ENCODE results near the gene DNAH1. TPM values are rescaled to one million over a fixed set of nuclear protein-coding genes. Genes with fewer than 3 reads are reported as not detected.
A peak's percentile ranks its signal among the peaks of the same experiment; 100 is the strongest.

The DNAH1 gene
- total RNA-seq, 2 donors from 2014 or later: 24.3 to 35.4 TPM

DNA sequence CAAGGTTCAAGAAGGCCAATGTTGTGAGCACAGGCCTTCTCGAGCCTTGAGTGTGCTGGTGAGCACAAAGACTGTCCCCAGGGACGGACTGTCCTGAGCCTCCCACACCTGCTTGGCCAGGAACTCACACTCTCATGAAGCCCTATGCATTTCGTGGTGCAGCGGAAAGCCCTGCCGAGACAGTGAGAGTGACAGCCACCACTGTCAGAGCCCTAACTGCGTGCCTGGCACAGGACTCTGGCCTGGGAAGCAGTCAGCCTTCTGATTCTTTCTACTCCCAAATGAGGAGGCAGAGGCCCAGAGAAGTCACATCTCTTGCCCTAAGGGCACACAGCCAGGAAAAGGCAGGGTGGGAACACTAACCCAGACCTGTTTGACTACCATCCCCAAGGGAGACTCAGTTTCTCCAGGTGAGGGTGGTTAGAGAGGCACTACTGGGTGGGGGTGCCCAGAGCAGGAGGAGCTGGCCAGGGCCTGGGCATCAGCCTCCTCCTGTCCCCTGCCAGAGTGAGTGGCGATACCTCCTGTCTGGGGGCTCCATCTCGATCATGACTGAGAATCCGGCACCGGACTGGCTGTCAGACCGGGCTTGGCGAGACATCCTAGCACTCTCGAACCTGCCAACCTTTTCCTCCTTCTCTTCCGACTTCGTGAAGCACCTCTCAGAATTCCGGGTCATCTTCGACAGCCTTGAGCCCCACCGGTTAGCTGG lies 78.0 kb downstream of the DNAH1 start:
- Mint-ChIP-seq H3K27ac (no peak overlapping the region), H3K9me3 (no peaks in the 10 kb centered on the region), H3K36me3 (no peaks in the 10 kb centered on the region), H3K4me1 (ENCODE audit: low read depth in 2 of 2) (no peaks in the 10 kb centered on the region), H3K4me3 (no peak overlapping the region), H3K27me3 (no peaks in the 10 kb centered on the region)
- ATAC-seq (no peak), DNase-seq (ENCODE audit: low spot score) (peak; percentile 49)

DNA sequence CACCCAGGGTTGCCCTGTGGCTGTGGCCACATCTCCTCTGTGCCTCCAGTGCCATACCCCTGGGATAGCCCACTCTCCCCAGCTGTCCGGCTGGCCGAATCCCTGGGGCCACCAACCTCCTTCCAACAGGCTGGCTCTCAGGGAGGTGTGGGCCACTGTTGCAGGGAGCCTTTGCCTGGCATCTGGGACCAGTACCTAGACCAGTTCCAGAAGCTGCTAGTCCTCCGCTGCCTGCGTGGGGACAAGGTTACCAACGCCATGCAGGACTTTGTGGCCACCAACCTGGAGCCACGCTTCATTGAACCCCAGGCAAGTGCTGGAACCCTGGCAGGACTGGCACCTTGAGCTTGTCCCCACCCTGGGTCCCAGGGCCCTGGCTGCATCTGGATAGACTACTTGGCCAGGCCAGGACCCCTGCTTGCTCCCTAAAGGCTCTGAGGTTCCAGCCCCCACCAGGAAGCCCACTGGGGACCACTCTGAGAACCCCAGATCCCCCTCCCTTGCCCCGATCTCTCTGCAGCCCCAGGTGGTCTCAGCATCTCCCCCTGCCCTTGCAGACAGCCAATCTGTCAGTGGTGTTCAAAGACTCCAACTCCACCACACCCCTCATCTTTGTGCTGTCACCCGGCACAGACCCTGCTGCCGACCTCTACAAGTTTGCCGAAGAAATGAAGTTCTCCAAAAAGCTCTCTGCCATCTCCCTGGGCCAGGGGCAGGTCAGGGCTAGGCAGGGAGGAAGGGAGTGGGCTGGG lies 78.8 kb downstream of the DNAH1 start:
- H3K36me3 Mint-ChIP-seq: no peaks in the 10 kb centered on the region
- no peaks in the 10 kb centered on the region for H3K4me1 Mint-ChIP-seq (ENCODE audit: low read depth in 2 of 2)
- peak; percentile 48 for DNase-seq (ENCODE audit: low spot score)
- no peaks in the 10 kb centered on the region for H3K27me3 Mint-ChIP-seq
- no peak for ATAC-seq
- no peak overlapping the region for H3K27ac Mint-ChIP-seq
- no peak overlapping the region for H3K4me3 Mint-ChIP-seq
- H3K9me3 Mint-ChIP-seq: no peaks in the 10 kb centered on the region

DNA sequence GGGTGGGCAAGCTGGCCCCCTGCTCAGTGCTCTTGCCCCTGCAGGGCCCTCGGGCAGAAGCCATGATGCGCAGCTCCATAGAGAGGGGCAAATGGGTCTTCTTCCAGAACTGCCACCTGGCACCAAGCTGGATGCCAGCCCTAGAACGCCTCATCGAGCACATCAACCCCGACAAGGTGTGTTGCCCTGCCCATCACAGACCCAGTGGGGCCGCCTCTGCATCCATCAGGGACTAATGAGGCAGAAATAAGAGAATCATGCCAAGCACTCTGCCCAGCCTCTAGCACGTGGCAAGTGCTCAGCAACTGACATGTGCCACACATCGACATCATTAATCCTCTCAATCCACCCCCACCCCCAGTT lies 79.4 kb downstream of the DNAH1 start:
- no peak overlapping the region for H3K4me3 Mint-ChIP-seq
- no peaks in the 10 kb centered on the region for H3K27me3 Mint-ChIP-seq
- no peak for ATAC-seq
- no peak for DNase-seq (ENCODE audit: low spot score)
- H3K9me3 Mint-ChIP-seq: no peaks in the 10 kb centered on the region
- no peaks in the 10 kb centered on the region for H3K36me3 Mint-ChIP-seq
- no peak overlapping the region for H3K27ac Mint-ChIP-seq
- peaks cover 0 to 5% of the 10 kb centered on the region in 2 donors for H3K4me1 Mint-ChIP-seq (ENCODE audit: low read depth in 2 of 2)

DNA sequence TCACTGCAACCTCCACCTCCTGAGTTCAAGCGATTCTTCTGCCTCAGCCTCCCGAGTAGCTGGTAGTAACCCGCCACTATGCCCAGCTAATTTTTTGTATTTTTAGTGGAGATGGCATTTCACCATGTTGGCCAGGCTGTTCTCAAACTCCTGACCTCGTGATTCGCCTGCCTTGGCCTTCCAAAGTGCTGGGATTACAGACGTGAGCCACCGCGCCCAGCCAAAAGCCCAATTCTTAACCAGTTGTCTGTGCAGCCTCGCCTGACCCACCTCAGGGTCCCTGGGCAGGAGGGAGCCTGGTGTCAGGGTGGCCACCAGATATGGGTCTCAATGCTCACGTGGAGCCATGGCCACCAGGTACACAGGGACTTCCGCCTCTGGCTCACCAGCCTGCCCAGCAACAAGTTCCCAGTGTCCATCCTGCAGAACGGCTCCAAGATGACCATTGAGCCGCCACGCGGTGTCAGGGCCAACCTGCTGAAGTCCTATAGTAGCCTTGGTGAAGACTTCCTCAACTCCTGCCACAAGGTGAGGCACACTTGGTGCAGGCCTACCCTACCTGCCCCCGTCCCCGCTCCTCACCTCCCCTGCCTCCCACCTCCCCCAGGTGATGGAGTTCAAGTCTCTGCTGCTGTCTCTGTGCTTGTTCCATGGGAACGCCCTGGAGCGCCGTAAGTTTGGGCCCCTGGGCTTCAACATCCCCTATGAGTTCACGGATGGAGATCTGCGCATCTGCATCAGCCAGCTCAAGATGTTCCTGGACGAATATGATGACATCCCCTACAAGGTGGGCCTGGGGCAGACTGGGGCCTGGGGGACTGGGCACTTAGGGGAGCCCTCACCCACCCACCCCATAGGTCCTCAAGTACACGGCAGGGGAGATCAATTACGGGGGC lies 80.1 kb downstream of the DNAH1 start:
- peaks cover 0 to 5% of the 10 kb centered on the region in 2 donors for H3K4me1 Mint-ChIP-seq (ENCODE audit: low read depth in 2 of 2)
- no peaks in the 10 kb centered on the region for H3K9me3 Mint-ChIP-seq
- no peaks in the 10 kb centered on the region for H3K36me3 Mint-ChIP-seq
- no peak overlapping the region for H3K27ac Mint-ChIP-seq
- H3K4me3 Mint-ChIP-seq: no peak overlapping the region
- H3K27me3 Mint-ChIP-seq: no peaks in the 10 kb centered on the region
- ATAC-seq (no peak), DNase-seq (ENCODE audit: low spot score) (peak; percentile 32)

DNA sequence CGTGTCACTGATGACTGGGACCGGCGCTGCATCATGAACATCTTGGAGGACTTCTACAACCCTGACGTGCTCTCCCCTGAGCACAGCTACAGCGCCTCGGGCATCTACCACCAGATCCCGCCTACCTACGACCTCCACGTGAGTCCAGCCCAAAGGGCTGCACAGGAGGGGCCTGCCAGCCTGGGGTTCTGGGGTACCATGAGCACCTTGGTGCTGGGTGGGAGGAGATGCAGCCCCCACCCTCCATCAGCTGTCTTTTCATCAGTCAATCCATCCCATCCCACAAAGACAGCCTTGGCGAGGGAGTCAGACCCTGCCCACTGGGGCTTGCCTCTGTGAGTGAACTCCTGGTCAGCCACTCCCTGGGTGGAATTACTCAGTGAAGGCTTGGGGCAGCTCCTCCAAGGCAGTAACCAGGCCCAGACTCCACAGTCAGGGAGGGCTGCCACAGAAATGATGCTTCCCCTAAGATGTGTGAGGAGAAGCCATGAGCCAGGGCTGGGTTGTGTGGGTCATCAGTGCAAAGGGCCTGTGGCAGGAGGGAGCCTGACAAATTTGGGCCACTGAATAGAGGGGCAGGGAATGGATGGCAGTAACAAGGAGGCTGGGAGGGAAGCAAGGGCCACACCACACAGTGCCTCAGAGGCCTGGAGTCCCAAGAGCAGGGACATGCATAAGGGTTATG lies 80.9 kb downstream of the DNAH1 start:
- no peak overlapping the region for H3K27ac Mint-ChIP-seq
- no peak overlapping the region for H3K4me3 Mint-ChIP-seq
- no peak for ATAC-seq
- no peaks in the 10 kb centered on the region for H3K9me3 Mint-ChIP-seq
- DNase-seq (ENCODE audit: low spot score): peak; percentile 57
- H3K27me3 Mint-ChIP-seq: no peaks in the 10 kb centered on the region
- H3K4me1 Mint-ChIP-seq (ENCODE audit: low read depth in 2 of 2): peaks cover 0 to 5% of the 10 kb centered on the region in 2 donors
- H3K36me3 Mint-ChIP-seq: no peaks in the 10 kb centered on the region

DNA sequence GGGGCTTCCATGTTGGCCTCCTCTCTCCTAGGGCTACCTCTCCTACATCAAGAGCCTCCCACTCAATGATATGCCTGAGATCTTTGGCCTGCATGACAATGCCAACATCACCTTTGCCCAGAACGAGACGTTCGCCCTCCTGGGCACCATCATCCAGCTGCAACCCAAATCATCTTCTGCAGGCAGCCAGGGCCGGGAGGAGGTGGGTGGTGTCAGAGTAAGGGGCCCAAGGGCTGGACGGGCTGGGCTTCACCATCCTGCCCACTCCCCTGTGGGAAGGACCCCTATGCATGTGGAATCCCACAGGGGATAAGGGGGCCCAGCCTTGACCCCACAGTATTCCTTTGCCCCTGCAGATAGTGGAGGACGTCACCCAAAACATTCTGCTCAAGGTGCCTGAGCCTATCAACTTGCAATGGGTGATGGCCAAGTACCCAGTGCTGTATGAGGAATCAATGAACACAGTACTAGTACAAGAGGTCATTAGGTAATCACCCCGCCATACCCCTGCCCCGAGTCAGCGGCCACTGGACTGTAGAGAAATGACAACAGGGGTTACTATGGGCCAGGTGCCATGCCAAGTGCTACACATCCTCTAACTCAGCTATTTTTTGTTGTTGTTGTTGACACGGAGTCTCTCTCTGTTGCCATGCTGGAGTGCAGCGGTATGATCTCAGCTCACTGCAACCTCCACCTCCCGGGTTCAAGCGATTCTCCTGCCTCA lies 81.7 kb downstream of the DNAH1 start:
- Mint-ChIP-seq H3K9me3 (no peaks in the 10 kb centered on the region), H3K36me3 (no peaks in the 10 kb centered on the region), H3K27ac (no peak overlapping the region), H3K27me3 (no peaks in the 10 kb centered on the region), H3K4me3 (no peak overlapping the region), H3K4me1 (ENCODE audit: low read depth in 2 of 2) (peaks cover 0 to 5% of the 10 kb centered on the region in 2 donors)
- DNase-seq (ENCODE audit: low spot score) (peak; percentile 55), ATAC-seq (no peak)

DNA sequence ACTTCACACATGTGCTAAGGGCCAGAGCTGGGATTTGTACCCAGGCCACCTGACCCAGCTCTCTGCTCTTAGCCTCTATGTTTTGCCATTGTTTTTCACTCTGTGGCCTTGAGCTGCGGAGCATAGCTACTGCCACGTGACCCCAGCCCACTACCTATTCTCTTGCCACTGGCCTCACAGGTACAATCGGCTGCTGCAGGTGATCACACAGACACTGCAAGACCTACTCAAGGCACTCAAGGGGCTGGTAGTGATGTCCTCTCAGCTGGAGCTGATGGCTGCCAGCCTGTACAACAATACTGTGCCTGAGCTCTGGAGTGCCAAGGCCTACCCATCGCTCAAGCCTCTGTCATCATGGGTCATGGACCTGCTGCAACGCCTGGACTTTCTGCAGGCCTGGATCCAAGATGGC lies 82.6 kb downstream of the DNAH1 start:
- no peaks in the 10 kb centered on the region for H3K36me3 Mint-ChIP-seq
- H3K27ac Mint-ChIP-seq: no peak overlapping the region
- no peaks in the 10 kb centered on the region for H3K9me3 Mint-ChIP-seq
- DNase-seq (ENCODE audit: low spot score): peak; percentile 37
- H3K27me3 Mint-ChIP-seq: no peaks in the 10 kb centered on the region
- H3K4me3 Mint-ChIP-seq: no peak overlapping the region
- ATAC-seq: no peak
- peaks cover 0 to 5% of the 10 kb centered on the region in 2 donors for H3K4me1 Mint-ChIP-seq (ENCODE audit: low read depth in 2 of 2)

DNA sequence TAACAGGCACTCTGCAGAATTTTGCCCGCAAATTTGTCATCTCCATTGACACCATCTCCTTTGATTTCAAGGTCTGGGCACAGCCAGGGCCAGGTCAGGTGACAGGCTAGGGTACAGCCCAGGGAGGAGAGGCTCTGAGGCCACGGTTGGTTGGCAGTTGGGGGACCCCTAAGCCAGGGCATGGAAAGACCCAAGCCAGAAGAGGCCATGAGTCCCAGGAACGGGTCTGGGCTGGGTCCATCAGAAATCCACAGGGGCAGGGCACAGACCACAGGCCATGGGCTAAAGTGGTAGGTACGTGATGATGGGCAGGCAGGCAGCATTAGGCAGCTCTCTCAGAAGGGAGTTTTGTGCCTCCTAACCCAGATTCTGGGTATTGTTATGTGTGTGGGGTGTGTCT lies 83.0 kb downstream of the DNAH1 start:
- H3K27me3 Mint-ChIP-seq: no peaks in the 10 kb centered on the region
- ATAC-seq (no peak), DNase-seq (ENCODE audit: low spot score) (peak; percentile 6)
- H3K9me3 Mint-ChIP-seq: no peaks in the 10 kb centered on the region
- H3K27ac Mint-ChIP-seq: no peak overlapping the region
- peaks cover 0 to 5% of the 10 kb centered on the region in 2 donors for H3K4me1 Mint-ChIP-seq (ENCODE audit: low read depth in 2 of 2)
- no peaks in the 10 kb centered on the region for H3K36me3 Mint-ChIP-seq
- no peak overlapping the region for H3K4me3 Mint-ChIP-seq

DNA sequence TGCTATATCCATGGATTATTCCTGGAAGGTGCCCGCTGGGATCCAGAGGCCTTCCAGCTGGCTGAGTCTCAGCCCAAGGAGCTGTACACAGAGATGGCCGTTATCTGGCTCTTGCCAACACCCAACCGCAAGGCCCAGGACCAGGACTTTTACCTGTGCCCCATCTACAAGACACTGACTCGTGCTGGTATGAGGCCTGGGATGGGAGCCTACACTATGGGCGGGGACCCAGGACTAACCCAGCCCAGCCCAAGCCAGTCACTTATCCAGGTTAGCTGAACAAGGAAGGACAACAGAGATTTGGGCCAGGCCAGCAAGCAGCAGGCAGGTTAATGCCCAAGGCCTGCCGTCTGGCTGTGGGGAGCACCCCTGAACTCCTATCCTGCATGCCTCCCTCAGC lies 83.5 kb downstream of the DNAH1 start:
- Mint-ChIP-seq H3K27ac (no peak overlapping the region), H3K9me3 (no peaks in the 10 kb centered on the region), H3K4me1 (ENCODE audit: low read depth in 2 of 2) (peaks cover 0 to 5% of the 10 kb centered on the region in 2 donors), H3K4me3 (no peak overlapping the region), H3K27me3 (no peaks in the 10 kb centered on the region), H3K36me3 (no peaks in the 10 kb centered on the region)
- no peak for ATAC-seq
- DNase-seq (ENCODE audit: low spot score): peak; percentile 53

DNA sequence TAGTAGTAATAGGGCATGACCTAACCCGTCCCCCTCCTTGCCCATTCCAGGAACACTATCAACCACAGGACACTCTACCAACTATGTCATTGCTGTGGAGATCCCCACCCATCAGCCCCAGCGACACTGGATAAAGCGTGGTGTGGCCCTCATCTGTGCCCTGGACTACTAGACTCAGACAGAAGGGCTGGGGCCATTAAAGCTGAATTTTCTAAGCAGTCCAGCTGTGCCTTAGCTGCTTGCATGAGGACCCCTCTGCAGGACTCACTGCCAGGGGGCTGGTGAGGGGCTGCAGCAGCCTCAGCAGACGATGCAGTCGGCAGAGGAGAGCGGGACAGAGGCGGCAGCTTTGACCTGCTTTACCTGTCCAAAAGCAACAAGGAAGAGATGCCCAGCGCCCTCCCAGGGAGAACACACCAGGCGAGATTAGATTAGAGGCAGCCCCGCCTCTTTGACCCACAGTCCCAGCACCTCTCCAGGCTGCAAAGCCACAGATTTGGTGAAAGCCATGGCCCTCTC lies 84.2 kb downstream of the DNAH1 start:
- no peak overlapping the region for H3K27ac Mint-ChIP-seq

DNA sequence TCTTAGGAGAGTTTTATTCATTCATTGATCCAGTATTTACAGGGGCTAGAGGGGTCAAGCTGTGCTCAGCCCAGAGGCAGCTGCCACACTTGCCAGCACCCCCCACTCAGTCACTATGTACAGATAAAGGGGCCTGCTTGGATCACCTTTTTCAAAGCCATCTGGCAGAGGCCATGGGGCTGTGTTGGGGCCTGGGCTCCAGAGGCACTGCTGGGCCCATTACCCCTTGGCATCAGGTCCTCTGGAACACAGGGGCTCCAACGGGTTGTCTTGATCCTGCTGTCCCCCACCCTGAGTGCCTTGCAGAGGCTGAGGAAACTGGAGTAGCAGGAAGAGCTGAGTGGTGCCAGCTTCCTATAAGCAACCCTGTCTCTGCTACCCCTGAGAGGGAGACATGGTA lies 84.9 kb downstream of the DNAH1 start:
- Mint-ChIP-seq H3K36me3 (no peaks in the 10 kb centered on the region), H3K4me1 (ENCODE audit: low read depth in 2 of 2) (peaks cover 0 to 5% of the 10 kb centered on the region in 2 donors), H3K27me3 (no peaks in the 10 kb centered on the region), H3K27ac (peak overlapping the region in 1 of 2 donors; percentile 50), H3K4me3 (no peak overlapping the region), H3K9me3 (no peaks in the 10 kb centered on the region)
- no peak for DNase-seq (ENCODE audit: low spot score)
- ATAC-seq: no peak

More for the DNA sequence above, 84.2 kb downstream of the DNAH1 start:
- no peaks in the 10 kb centered on the region for H3K36me3 Mint-ChIP-seq
- H3K27me3 Mint-ChIP-seq: no peaks in the 10 kb centered on the region
- no peak overlapping the region for H3K4me3 Mint-ChIP-seq
- DNase-seq (ENCODE audit: low spot score) (peak; percentile 32), ATAC-seq (no peak)
- H3K9me3 Mint-ChIP-seq: no peaks in the 10 kb centered on the region
- peaks cover 0 to 5% of the 10 kb centered on the region in 2 donors for H3K4me1 Mint-ChIP-seq (ENCODE audit: low read depth in 2 of 2)

DNA sequence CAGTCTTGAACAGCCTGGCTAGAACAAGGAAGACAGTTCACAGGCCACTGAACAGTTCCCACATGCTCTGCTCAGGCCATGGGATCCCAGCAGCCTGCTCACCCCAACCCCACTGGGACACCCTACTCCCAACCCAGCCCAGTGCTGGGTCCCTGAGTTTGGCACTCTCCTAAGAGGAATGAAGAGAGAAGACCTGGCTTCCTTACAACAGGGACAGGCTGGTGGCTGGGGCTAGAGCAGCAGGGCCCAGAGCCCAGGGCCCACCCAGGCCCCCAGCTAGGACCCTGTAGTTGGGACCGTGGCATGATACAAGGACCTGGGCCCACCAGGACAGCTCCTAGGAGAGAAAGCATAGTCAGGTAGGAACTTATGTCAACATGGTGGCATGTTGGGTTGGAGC lies 85.4 kb downstream of the DNAH1 start:
- no peak for ATAC-seq
- peaks cover 0 to 5% of the 10 kb centered on the region in 2 donors for H3K4me1 Mint-ChIP-seq (ENCODE audit: low read depth in 2 of 2)
- peak overlapping the region in 1 of 2 donors; percentile 50 for H3K27ac Mint-ChIP-seq
- peak; percentile 34 for DNase-seq (ENCODE audit: low spot score)
- no peaks in the 10 kb centered on the region for H3K27me3 Mint-ChIP-seq
- H3K9me3 Mint-ChIP-seq: no peaks in the 10 kb centered on the region
- H3K4me3 Mint-ChIP-seq: no peak overlapping the region
- H3K36me3 Mint-ChIP-seq: no peaks in the 10 kb centered on the region

DNA sequence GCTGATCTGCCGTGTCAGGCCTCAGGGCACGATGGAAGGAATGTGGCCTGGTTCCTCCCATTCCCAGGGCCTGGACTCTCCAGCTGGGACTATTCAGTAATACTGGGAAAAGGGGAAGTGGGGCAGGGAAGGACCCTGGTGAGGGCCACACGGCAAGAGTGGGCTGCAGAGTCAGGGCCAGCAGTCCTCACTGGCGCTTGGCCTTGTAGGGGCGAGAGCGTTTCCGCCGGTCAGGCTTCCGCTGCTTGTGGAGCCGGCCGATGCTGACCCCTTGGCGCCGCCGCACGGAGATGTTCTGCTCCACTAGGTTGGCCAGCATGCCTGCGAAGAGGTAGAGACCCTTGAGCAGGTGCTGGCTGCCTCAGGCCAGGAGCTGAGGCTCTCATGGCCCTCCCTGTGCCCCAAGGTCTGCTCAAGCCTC lies 86.0 kb downstream of the DNAH1 start:
- DNase-seq (ENCODE audit: low spot score): no peak
- H3K27ac Mint-ChIP-seq: no peak overlapping the region
- no peaks in the 10 kb centered on the region for H3K36me3 Mint-ChIP-seq
- H3K27me3 Mint-ChIP-seq: no peaks in the 10 kb centered on the region
- no peak overlapping the region for H3K4me3 Mint-ChIP-seq
- no peaks in the 10 kb centered on the region for H3K9me3 Mint-ChIP-seq
- peaks cover 0 to 8% of the 10 kb centered on the region in 2 donors for H3K4me1 Mint-ChIP-seq (ENCODE audit: low read depth in 2 of 2)
- ATAC-seq: no peak

All from natural killer cell treated with Interleukin-12 subunit alpha and Interleukin-12 subunit beta and Interleukin-15 and Interleukin-18, amount 100 ng/mL, for 72 hours (primary cell).